Upper lobe of left lung (tissue), 4 donors: ENCODE measurements around the gene CEP295NL.

ENCODE experiments used
- POLR2A ChIP-seq, 4 donors: fragments of 450-650 bp; IDR thresholded peaks; one replicate each; pipeline ENCODE4 v1.5.1; 2016 to 2017; ENCODE audit warnings: antibody characterized with exemption in 4 of 4, mild to moderate bottlenecking in 2 of 4
- POLR2AphosphoS5 ChIP-seq, 2 donors: sonication (generic); formaldehyde crosslinking; IDR thresholded peaks; one replicate each; pipeline ENCODE4 v1.5.1; 2017; ENCODE audit warnings: antibody characterized with exemption in 2 of 2
- TF ChIP-seq, protein P1 (sequence below), 6 experiments: fragments of 450-650 bp in 4 of 6; fragments of 200-600 bp in 2 of 6; sonication (generic) in 2 of 6; IDR thresholded peaks; one replicate each; pipeline ENCODE4 v1.5.1; 2016 to 2019; ENCODE audit warnings: antibody characterized with exemption in 6 of 6

DNA sequence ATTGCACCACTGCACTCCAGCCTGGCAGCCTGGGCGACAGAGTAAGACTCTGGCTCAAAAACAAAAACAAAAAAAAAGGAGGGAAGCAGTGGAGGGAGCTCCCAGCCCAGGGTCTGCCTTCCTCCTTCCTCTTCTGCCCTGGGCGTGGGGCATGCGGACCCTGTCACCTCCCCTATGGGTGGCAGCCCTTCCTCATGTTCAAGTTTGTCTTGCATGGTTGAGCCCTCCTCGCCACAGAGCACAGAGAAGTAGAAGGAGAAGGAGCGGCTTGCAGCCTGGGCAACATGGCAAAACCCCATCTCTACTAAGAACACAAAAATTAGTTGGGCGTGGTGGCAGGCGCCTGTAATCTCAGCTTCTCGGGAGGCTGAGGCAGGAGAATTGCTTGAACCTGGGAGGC lies 43.6 kb upstream of the CEP295NL start:
- TF ChIP-seq, protein P1, sequence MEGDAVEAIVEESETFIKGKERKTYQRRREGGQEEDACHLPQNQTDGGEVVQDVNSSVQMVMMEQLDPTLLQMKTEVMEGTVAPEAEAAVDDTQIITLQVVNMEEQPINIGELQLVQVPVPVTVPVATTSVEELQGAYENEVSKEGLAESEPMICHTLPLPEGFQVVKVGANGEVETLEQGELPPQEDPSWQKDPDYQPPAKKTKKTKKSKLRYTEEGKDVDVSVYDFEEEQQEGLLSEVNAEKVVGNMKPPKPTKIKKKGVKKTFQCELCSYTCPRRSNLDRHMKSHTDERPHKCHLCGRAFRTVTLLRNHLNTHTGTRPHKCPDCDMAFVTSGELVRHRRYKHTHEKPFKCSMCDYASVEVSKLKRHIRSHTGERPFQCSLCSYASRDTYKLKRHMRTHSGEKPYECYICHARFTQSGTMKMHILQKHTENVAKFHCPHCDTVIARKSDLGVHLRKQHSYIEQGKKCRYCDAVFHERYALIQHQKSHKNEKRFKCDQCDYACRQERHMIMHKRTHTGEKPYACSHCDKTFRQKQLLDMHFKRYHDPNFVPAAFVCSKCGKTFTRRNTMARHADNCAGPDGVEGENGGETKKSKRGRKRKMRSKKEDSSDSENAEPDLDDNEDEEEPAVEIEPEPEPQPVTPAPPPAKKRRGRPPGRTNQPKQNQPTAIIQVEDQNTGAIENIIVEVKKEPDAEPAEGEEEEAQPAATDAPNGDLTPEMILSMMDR (IDR thresholded peaks at IDR 0.05) = no peak
- TF ChIP-seq POLR2A (IDR thresholded peaks at IDR 0.05) (no peak), POLR2AphosphoS5 (IDR thresholded peaks at IDR 0.05) (no peak)
